PC-3 (cell line): ENCODE measurements around the gene PTPRR. TPM values are rescaled to one million over a fixed set of nuclear protein-coding genes. Genes with fewer than 3 reads are reported as not detected.

Source experiments
- ATAC-seq: fragments of 200-7000 bp; cut with Tn5 transposase; 2 replicates; pipeline ENCODE4 v1.9.1; 2020; ENCODE audit warnings: mild to moderate bottlenecking, moderate library complexity
- BruUV-seq: library from RNA; stranded (reverse); fragments of 400-500 nt; replicated peaks from 2 replicates; lab custom pipeline; 2021; lab: Mats Ljungman, UMichigan
- CTCF ChIA-PET: fragments of 300-600 bp; sonication (Branson Sonifier 250); formaldehyde crosslinking; loops from one replicate; lab custom pipeline; 2022; ENCODE audit warnings: antibody characterized with exemption; lab: Charles Lee
- POLR2A ChIA-PET: fragments of 300-600 bp; sonication (Branson Sonifier 250); formaldehyde crosslinking; loops from one replicate; lab custom pipeline; 2022; ENCODE audit warnings: antibody characterized with exemption; ENCODE audit not compliant: unreplicated experiment; lab: Charles Lee
- DNase-seq: peaks from one replicate; pipeline ENCODE4 v3.0.0-alpha.2; 2015
- H2AFZ ChIP-seq: fragments of 300-600 bp; sonication (generic); 2 replicates; pipeline ENCODE4 v1.6.0; 2016; ENCODE audit warnings: antibody characterized with exemption, low read length
- H3F3A ChIP-seq: fragments of 300-600 bp; sonication (generic); one replicate; pipeline ENCODE4 v1.6.0; 2017; ENCODE audit warnings: antibody characterized with exemption, low read length, control low read depth, mild to moderate bottlenecking; ENCODE audit not compliant: unreplicated experiment
- H3K27ac ChIP-seq: fragments of 300-600 bp; sonication (generic); 2 replicates; pipeline ENCODE4 v1.5.1; 2016; ENCODE audit warnings: mild to moderate bottlenecking, low read length
- H3K27me3 ChIP-seq: fragments of 300-600 bp; sonication (generic); 2 replicates; pipeline ENCODE4 v1.6.1; 2016; ENCODE audit warnings: low read length, mixed read lengths
- H3K36me3 ChIP-seq: fragments of 300-600 bp; sonication (generic); 2 replicates; pipeline ENCODE4 v1.6.1; 2016; ENCODE audit warnings: low read depth, mixed run types, low read length, mixed read lengths
- H3K4me1 ChIP-seq: fragments of 300-600 bp; sonication (generic); 2 replicates; pipeline ENCODE4 v1.5.1; 2016; ENCODE audit warnings: low read length; ENCODE audit not compliant: insufficient read depth
- H3K4me2 ChIP-seq: fragments of 300-600 bp; sonication (generic); 2 replicates; pipeline ENCODE4 v1.6.0; 2016; ENCODE audit warnings: low read length
- H3K4me3 ChIP-seq: fragments of 300-600 bp; sonication (generic); 2 replicates; pipeline ENCODE4 v1.5.1; 2016; ENCODE audit warnings: mild to moderate bottlenecking, low read length, mixed read lengths
- H3K79me2 ChIP-seq: fragments of 300-600 bp; sonication (generic); 2 replicates; pipeline ENCODE4 v1.6.1; 2017; ENCODE audit warnings: low read length, mixed read lengths
- H3K9ac ChIP-seq: fragments of 300-600 bp; sonication (generic); 2 replicates; pipeline ENCODE4 v1.6.0; 2016; ENCODE audit warnings: mild to moderate bottlenecking, low read length
- H3K9me2 ChIP-seq: fragments of 300-600 bp; sonication (generic); replicated peaks from 2 replicates; pipeline ENCODE4 v1.6.1; 2016; ENCODE audit warnings: mixed run types, low read length, mixed read lengths
- H3K9me3 ChIP-seq: fragments of 300-600 bp; sonication (generic); 2 replicates; pipeline ENCODE4 v1.6.1; 2016; ENCODE audit warnings: low read length, mixed read lengths
- H4K20me1 ChIP-seq: fragments of 300-600 bp; sonication (generic); 2 replicates; pipeline ENCODE4 v1.6.1; 2016; ENCODE audit warnings: low read length, mixed read lengths
- EZH2 ChIP-seq: fragments of 300-600 bp; sonication (generic); IDR thresholded peaks from one replicate; pipeline ENCODE4 v1.6.1; 2017; ENCODE audit warnings: antibody characterized with exemption, mild to moderate bottlenecking, low read length; ENCODE audit not compliant: unreplicated experiment
- EZH2phosphoT487 ChIP-seq: fragments of 300-600 bp; sonication (generic); IDR thresholded peaks from 2 replicates; pipeline ENCODE4 v1.6.1; 2018; ENCODE audit warnings: mild to moderate bottlenecking, antibody characterized with exemption, low read length, borderline replicate concordance
- intact Hi-C: fragments of 100-400 bp; cut with micrococcal nuclease; formaldehyde crosslinking; loops from 2 replicates; pipeline ENCODE4 v1.9.0; 2023
- total RNA-seq: library from RNA; depleted of rRNA; stranded (reverse); fragments of >200 nt; gene quantifications from 2 replicates; pipeline ENCODE4 v1.2.3, GENCODE V29; 2014
- TF ChIP-seq, protein P1 (sequence below): fragments of 300-600 bp; sonication (generic); conservative IDR thresholded peaks from 2 replicates; pipeline ENCODE4 v1.5.1; 2017; ENCODE audit warnings: antibody characterized with exemption, low read depth, mild to moderate bottlenecking, low read length

The PTPRR gene
- total RNA-seq, 1 experiment from 2014 or later, result 3.1 TPM

DNA sequence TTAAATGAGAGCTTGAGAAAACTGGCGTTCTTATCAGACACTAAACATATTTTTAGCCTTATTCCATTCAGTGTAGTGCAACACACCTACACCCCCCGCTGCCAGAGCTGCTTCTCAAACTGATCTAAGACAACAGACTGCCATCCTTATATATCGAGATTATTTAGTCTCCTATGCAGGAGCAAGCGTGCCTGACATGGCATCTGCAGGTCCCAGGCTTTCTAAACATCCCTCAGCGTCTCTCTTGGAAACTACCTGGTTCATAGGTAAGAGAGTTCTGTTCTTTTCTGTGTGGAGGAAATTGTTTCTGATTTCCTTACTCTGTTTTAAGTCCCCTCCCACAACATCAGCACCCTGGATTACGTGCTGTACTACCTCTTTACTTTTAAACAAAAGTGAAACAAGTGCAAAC lies 166.2 kb downstream of the PTPRR start:
- Histone ChIP-seq H3K4me3 (peak overlapping the region; percentile 66), H3K79me2 (peaks cover 12% of the 10 kb centered on the region)
- no TSS peak for BruUV-seq

DNA sequence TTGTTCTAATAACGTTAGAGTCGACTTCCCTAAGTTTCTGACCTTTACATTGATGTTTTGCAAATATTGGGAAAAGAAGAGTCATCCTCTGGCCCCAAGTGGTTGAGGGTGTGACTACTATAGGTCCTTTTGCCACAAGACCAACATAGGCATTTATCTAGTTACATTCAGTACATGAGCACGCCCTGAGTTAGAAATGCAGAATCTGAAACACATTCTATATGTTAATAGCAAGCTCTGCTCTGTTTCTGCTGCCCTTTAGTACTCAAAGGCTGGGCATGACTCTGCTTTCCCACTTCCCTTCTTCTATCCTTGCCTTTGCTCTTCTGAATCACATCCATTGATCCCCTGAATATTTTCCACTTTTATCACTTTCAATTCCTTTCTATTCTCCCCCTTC lies 168.2 kb downstream of the PTPRR start:
- ATAC-seq, result no peak
- BruUV-seq, result no TSS peak
- Histone ChIP-seq H3K27me3 (no peaks in the 10 kb centered on the region), H3K9me2 (no peaks in the 10 kb centered on the region), H3K9ac (no peak overlapping the region), H3K4me2 (peak overlapping the region; percentile 87), H3K9me3 (no peaks in the 10 kb centered on the region), H4K20me1 (no peaks in the 10 kb centered on the region), H3F3A (peaks cover 6% of the 10 kb centered on the region), H2AFZ (no peak overlapping the region), H3K4me3 (peak overlapping the region; percentile 66), H3K79me2 (peaks cover 12% of the 10 kb centered on the region), H3K4me1 (peaks cover 51% of the 10 kb centered on the region), H3K36me3 (no peaks in the 10 kb centered on the region), H3K27ac (no peak overlapping the region)
- intact Hi-C loops, result no loop called here
- DNase-seq, result peak; percentile 31
- POLR2A ChIA-PET, result no interaction called here
- CTCF ChIA-PET, result no interaction called here
- TF ChIP-seq EZH2phosphoT487, result no peak
- TF ChIP-seq, protein P1, sequence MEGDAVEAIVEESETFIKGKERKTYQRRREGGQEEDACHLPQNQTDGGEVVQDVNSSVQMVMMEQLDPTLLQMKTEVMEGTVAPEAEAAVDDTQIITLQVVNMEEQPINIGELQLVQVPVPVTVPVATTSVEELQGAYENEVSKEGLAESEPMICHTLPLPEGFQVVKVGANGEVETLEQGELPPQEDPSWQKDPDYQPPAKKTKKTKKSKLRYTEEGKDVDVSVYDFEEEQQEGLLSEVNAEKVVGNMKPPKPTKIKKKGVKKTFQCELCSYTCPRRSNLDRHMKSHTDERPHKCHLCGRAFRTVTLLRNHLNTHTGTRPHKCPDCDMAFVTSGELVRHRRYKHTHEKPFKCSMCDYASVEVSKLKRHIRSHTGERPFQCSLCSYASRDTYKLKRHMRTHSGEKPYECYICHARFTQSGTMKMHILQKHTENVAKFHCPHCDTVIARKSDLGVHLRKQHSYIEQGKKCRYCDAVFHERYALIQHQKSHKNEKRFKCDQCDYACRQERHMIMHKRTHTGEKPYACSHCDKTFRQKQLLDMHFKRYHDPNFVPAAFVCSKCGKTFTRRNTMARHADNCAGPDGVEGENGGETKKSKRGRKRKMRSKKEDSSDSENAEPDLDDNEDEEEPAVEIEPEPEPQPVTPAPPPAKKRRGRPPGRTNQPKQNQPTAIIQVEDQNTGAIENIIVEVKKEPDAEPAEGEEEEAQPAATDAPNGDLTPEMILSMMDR, result no peak
- no peak for TF ChIP-seq EZH2

More for the DNA sequence above, 166.2 kb downstream of the PTPRR start:
- H3K27me3 ChIP-seq, result no peaks in the 10 kb centered on the region
- TF ChIP-seq EZH2phosphoT487, result no peak
- TF ChIP-seq, protein P1, result no peak
- no peak for TF ChIP-seq EZH2
- H4K20me1 ChIP-seq, result no peaks in the 10 kb centered on the region
- ChIA-PET CTCF (interaction anchor here (0.5 kb wide), 1 partner anchor 932 kb away, joined by 3 read pairs; no protein-coding TSS in a partner anchor), POLR2A (no interaction called here)
- peaks cover 6% of the 10 kb centered on the region for H3F3A ChIP-seq
- H3K36me3 ChIP-seq, result no peaks in the 10 kb centered on the region
- H2AFZ ChIP-seq, result peak overlapping the region; percentile 87
- peak overlapping the region; percentile 87 for H3K4me2 ChIP-seq
- intact Hi-C loops, result loop anchor here (2.0 kb wide), 1 partner anchor 88 kb away; no protein-coding TSS in a partner anchor
- peak overlapping the region; percentile 89 for H3K27ac ChIP-seq
- no peaks in the 10 kb centered on the region for H3K9me3 ChIP-seq
- peak; percentile 57 for DNase-seq
- ATAC-seq, result peak; percentile 36
- H3K9ac ChIP-seq, result peak overlapping the region; percentile 35
- peaks cover 64% of the 10 kb centered on the region for H3K4me1 ChIP-seq
- no peaks in the 10 kb centered on the region for H3K9me2 ChIP-seq

DNA sequence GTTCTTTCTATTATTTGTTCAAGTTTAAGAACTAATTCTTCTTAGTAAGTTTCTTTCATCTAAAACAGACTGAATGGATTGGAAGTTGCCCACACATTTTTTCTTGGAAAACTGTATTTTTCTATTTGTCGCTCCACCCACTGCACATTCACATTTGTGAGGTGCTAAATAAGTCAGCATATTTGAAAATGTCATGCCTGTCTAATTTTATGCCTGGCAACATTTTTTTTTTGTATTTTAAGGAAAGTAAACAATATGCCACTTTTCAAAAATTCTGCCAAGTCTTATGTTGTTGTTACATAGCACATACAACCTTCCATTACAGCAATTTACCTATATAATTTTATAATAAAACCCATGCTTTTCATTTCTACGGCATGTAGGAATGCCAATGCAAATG lies 170.6 kb downstream of the PTPRR start:
- H3F3A ChIP-seq, result no peaks in the 10 kb centered on the region
- no TSS peak for BruUV-seq
- no peak overlapping the region for H3K27ac ChIP-seq
- POLR2A ChIA-PET, result no interaction called here
- peaks cover 32% of the 10 kb centered on the region for H3K4me1 ChIP-seq
- peaks cover 12% of the 10 kb centered on the region for H3K79me2 ChIP-seq
- H3K36me3 ChIP-seq, result no peaks in the 10 kb centered on the region
- no peak overlapping the region for H2AFZ ChIP-seq
- no peaks in the 10 kb centered on the region for H3K9me3 ChIP-seq
- CTCF ChIA-PET, result no interaction called here
- intact Hi-C loops, result no loop called here
- no peaks in the 10 kb centered on the region for H4K20me1 ChIP-seq
- DNase-seq (no peak), ATAC-seq (no peak)
- H3K9me2 ChIP-seq, result no peaks in the 10 kb centered on the region
- TF ChIP-seq, protein P1, result no peak
- TF ChIP-seq EZH2phosphoT487, result no peak
- no peak for TF ChIP-seq EZH2
- no peak overlapping the region for H3K4me3 ChIP-seq
- H3K9ac ChIP-seq, result no peak overlapping the region
- H3K4me2 ChIP-seq, result no peak overlapping the region
- H3K27me3 ChIP-seq, result no peaks in the 10 kb centered on the region
